Right lobe of liver (tissue), 6 donors: Measurements from ENCODE around the gene DAGLA. TPM values are rescaled to one million over a fixed set of nuclear protein-coding genes. Genes with fewer than 3 reads are reported as not detected.

ENCODE experiments used
- ATAC-seq, 4 donors: fragments of 200-7000 bp; cut with Tn5 transposase; one replicate each; pipeline ENCODE4 v1.9.1; 2020; ENCODE audit warnings: mild to moderate bottlenecking in 4 of 4, moderate library complexity in 4 of 4
- DNase-seq, 3 donors: peaks; one replicate each; pipeline ENCODE4 v3.0.0-alpha.2; 2020
- H3K27ac ChIP-seq, 3 donors: fragments of 200-600 bp; one replicate each; pipeline ENCODE4 v1.8.0; 2022
- H3K27me3 ChIP-seq, 2 donors: fragments of 200-600 bp; one replicate each; pipeline ENCODE4 v1.8.0; 2022
- H3K36me3 ChIP-seq, 4 donors: fragments of 200-600 bp; sonication (generic) in 1 of 4; one replicate each; pipeline versions ENCODE4 v1.5.1 to v1.8.0; 2017 to 2022; ENCODE audit warnings: control low read depth in 1 of 4
- H3K4me1 ChIP-seq, 4 donors: fragments of 200-600 bp; sonication (generic) in 1 of 4; one replicate each; pipeline versions ENCODE4 v1.5.1 to v1.8.0; 2017 to 2022; ENCODE audit warnings: control low read depth in 1 of 4
- H3K4me3 ChIP-seq, 3 donors: fragments of 200-600 bp; one replicate each; pipeline ENCODE4 v1.8.0; 2022
- H3K9me3 ChIP-seq, 4 donors: fragments of 200-600 bp; sonication (generic) in 1 of 4; one replicate each; pipeline versions ENCODE4 v1.5.1 to v1.8.0; 2017 to 2022; ENCODE audit warnings: control low read depth in 1 of 4
- CTCF ChIP-seq, 4 donors: fragments of 200-600 bp in 3 of 4; fragments of 450-650 bp in 1 of 4; IDR thresholded peaks; one replicate each; pipeline versions ENCODE4 v1.5.1 to v1.8.0; 2016 to 2022; ENCODE audit warnings: antibody characterized with exemption in 4 of 4, mild to moderate bottlenecking in 2 of 4
- POLR2A ChIP-seq: fragments of 450-650 bp; IDR thresholded peaks from one replicate; pipeline ENCODE4 v1.6.1; 2017; ENCODE audit warnings: antibody characterized with exemption, mild to moderate bottlenecking
- WGBS: methylation state at CpG from one replicate; pipeline ENCODE4 v1.1.6; 2018; ENCODE audit warnings: low coverage, low lambda C conversion rate; ENCODE audit not compliant: insufficient coverage; ENCODE audit errors: missing lambda C conversion rate; 5-methylcytosine and 5-hydroxymethylcytosine counted together
- intact Hi-C, 2 donors: fragments of 100-400 bp; cut with DNase I; formaldehyde crosslinking; loops; one replicate each; pipeline versions ENCODE4 v1.11.2 to v1.14.1; 2022
- total RNA-seq, 6 experiments: library from RNA; depleted of rRNA in 2 of 6; stranded (reverse); fragments of >200 nt in 2 of 6; fragmentation: NEBNext Ultra II Directional in 3 of 6; extraction: Animal tissue kit (Norgen Biotek cat#: 25700) in 3 of 6; gene quantifications; one replicate each; pipeline versions ENCODE4 v1.1.0 to v1.2.4, GENCODE V29; 2016 to 2023
- donor health status: DM: no; HTN: yes; CAD: no.
- donor health status: DM: no; HTN: no; CAD: no.
- donor health status: DM: no; HTN: no; CAD: no.
- donor health status: DM: no; HTN: yes; CAD: no.
- donor health status: DM: no; HTN: yes; CAD: no.

Gene DAGLA
- total RNA-seq, 6 experiments from 2014 or later: 0.33 to 5.5 (median 0.79) TPM

DNA sequence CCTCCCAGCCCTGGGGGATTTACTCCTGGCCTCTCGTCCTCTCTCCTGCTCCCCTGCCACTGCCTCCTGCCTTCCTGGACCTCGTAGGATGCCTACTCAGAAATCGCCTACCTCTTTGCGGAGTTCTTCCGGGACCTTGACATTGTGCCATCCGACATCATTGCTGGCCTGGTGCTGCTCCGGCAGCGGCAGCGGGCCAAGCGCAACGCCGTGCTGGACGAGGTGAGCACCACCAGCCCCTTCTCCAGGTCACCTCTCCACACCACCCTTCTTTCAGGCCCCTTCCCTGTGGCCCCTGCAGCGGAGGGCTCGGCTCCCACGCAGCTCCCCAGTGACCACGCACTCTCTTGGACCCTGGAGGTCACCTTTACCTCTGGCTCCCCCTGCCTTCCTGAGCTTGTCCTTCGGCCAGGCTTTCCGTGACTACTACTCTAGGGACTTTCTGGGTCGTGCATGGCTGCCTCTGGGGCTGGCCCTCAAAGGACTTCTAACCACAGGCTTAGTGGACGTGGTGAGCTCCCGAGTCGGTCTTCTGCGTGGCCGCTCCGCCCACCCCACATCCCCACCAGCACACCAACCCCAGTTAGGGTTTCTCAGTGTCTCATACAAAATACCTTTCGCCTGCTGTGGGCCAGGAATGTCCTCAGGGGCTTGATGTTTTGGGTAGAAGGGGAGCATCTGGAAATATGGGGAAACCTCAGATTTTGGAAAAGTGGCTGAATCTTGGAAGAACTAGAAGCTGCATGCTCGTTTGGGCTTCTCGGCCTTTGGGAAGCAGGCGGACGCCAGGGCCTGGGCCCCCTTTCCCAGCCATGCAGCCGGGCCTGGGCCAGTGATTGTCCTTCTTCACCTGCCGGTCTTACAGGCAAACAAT lies 48.1 kb downstream of the DAGLA start:
- H3K27me3 ChIP-seq: no peaks in the 10 kb centered on the region
- H3K27ac ChIP-seq: no peak overlapping the region
- H3K4me3 ChIP-seq: no peak overlapping the region
- no peaks in the 10 kb centered on the region for H3K4me1 ChIP-seq
- ATAC-seq: no peak
- no peaks in the 10 kb centered on the region for H3K36me3 ChIP-seq
- no peak for DNase-seq
- no peaks in the 10 kb centered on the region for H3K9me3 ChIP-seq
- TF ChIP-seq CTCF (IDR thresholded peaks at IDR 0.05) (no peak), POLR2A (no peak)
- 79% methylated on average over 9 of the region's 33 CpGs for WGBS
- intact Hi-C loops: no loop called here

DNA sequence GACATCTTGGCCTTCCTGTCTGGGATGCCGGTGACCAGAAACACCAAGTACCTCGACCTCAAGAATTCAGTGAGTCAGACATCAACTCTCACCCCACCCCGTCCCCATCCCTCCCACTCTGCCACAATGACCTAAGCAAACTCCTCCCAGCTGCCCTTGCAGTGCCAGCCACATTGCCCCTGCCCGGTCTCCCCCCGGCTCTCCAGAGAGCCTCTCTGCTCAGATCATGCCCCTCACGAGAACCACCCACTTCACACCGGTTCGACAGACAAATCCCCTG lies 48.7 kb downstream of the DAGLA start:
- no peak overlapping the region for H3K27ac ChIP-seq
- no peak for ATAC-seq
- intact Hi-C loops: no loop called here

GRCh38 chr11:61730240-61730994 lies 50.2 kb downstream of the DAGLA start:
- Histone ChIP-seq H3K36me3 (no peaks in the 10 kb centered on the region), H3K4me1 (no peaks in the 10 kb centered on the region), H3K27ac (no peak overlapping the region), H3K9me3 (no peaks in the 10 kb centered on the region), H3K27me3 (no peaks in the 10 kb centered on the region), H3K4me3 (no peak overlapping the region)
- 73% methylated on average over 2 of the region's 13 CpGs for WGBS
- TF ChIP-seq CTCF (IDR thresholded peaks at IDR 0.05) (no peak), POLR2A (no peak)
- ATAC-seq (no peak), DNase-seq (no peak)
- intact Hi-C loops: loop anchor here in 1 of 2 donors (10.0 kb wide), 1 partner anchor 56 kb away; no protein-coding TSS in a partner anchor

More for the DNA sequence above, 48.7 kb downstream of the DAGLA start:
- no peaks in the 10 kb centered on the region for H3K9me3 ChIP-seq
- DNase-seq: no peak
- H3K4me1 ChIP-seq: no peaks in the 10 kb centered on the region
- 83% methylated on average over 3 of the region's 8 CpGs for WGBS
- H3K4me3 ChIP-seq: no peak overlapping the region
- no peak for TF ChIP-seq CTCF (IDR thresholded peaks at IDR 0.05)
- no peak for TF ChIP-seq POLR2A
- H3K36me3 ChIP-seq: no peaks in the 10 kb centered on the region
- no peaks in the 10 kb centered on the region for H3K27me3 ChIP-seq

GRCh38 chr11:61731211-61731951 lies 51.2 kb downstream of the DAGLA start:
- peaks cover 0 to 2% (median 0%) of the 10 kb centered on the region in 4 donors for H3K36me3 ChIP-seq
- H3K27ac ChIP-seq: no peak overlapping the region
- DNase-seq (no peak), ATAC-seq (no peak)
- TF ChIP-seq CTCF (IDR thresholded peaks at IDR 0.05) (no peak), POLR2A (no peak)
- 82% methylated on average over 15 of the region's 19 CpGs for WGBS
- no peaks in the 10 kb centered on the region for H3K9me3 ChIP-seq
- no peaks in the 10 kb centered on the region for H3K4me1 ChIP-seq
- no peak overlapping the region for H3K4me3 ChIP-seq
- H3K27me3 ChIP-seq: no peaks in the 10 kb centered on the region
- intact Hi-C loops: loop anchor here in 1 of 2 donors (10.0 kb wide), 1 partner anchor 57 kb away; no protein-coding TSS in a partner anchor
